LNCAP (cell line): Measurements from ENCODE around the gene VTI1B.

Experiments used
- TF ChIP-seq, protein P1 (sequence below): fragments of 450-650 bp; IDR thresholded peaks from 2 replicates; pipeline ENCODE4 v1.5.1; 2017; ENCODE audit warnings: mild to moderate bottlenecking

The VTI1B gene, protein sequence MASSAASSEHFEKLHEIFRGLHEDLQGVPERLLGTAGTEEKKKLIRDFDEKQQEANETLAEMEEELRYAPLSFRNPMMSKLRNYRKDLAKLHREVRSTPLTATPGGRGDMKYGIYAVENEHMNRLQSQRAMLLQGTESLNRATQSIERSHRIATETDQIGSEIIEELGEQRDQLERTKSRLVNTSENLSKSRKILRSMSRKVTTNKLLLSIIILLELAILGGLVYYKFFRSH

GRCh38 chr14:67674480-67675218, at the start of gene VTI1B:
Gene VTI1B, minus strand, starts transcription at chr14:67674632. Its CDS starts 143 bp downstream, at chr14:67674489.
- TF ChIP-seq, protein P1, sequence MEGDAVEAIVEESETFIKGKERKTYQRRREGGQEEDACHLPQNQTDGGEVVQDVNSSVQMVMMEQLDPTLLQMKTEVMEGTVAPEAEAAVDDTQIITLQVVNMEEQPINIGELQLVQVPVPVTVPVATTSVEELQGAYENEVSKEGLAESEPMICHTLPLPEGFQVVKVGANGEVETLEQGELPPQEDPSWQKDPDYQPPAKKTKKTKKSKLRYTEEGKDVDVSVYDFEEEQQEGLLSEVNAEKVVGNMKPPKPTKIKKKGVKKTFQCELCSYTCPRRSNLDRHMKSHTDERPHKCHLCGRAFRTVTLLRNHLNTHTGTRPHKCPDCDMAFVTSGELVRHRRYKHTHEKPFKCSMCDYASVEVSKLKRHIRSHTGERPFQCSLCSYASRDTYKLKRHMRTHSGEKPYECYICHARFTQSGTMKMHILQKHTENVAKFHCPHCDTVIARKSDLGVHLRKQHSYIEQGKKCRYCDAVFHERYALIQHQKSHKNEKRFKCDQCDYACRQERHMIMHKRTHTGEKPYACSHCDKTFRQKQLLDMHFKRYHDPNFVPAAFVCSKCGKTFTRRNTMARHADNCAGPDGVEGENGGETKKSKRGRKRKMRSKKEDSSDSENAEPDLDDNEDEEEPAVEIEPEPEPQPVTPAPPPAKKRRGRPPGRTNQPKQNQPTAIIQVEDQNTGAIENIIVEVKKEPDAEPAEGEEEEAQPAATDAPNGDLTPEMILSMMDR = peak; percentile 16; the same call in 1 of the 2 replicates

DNA sequence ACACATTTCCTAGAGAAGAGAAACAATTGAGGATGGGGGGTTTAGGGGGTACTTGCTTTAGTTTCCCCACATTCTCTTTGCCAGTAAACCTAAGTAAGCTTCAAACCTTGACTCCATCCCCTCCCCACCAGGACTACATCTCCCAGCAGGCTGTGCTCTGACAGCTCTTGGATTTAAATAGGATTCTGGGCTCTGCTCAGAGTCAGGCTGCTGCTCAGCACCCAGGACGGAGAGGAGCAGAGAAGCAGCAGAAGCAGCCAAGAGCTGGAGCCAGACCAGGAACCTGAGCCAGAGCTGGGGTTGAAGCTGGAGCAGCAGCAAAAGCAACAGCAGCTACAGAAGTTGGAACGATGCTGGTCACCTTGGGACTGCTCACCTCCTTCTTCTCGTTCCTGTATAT, 47.9 kb upstream of the VTI1B start:
- TF ChIP-seq, protein P1 = no peak

- TF ChIP-seq, protein P1 = no peak
Measured at GRCh38 chr14:67721875-67722274, 47.4 kb upstream of the VTI1B start.

GRCh38 chr14:67719866-67720265, 45.4 kb upstream of the VTI1B start:
- TF ChIP-seq, protein P1 = no peak

DNA sequence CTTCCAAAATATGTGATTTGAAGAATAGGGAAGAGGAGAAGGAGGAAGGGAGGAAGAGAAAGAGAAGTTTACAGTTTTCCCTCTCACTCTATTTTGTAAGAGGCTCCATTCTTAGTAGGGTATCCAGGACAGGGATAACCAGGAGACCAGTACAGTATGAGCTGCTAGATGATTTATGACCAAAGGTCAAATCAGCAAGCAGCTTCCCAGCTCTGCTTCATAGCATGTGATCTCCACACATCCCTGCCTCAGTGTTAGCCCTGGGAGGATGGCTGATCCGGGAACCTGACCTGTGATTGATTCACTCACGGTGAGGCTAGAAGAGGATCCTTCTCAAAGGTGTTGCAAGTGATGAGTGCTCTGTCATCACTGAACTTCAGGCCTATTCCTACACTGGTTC, 43.8 kb upstream of the VTI1B start:
- TF ChIP-seq, protein P1 = no peak

DNA sequence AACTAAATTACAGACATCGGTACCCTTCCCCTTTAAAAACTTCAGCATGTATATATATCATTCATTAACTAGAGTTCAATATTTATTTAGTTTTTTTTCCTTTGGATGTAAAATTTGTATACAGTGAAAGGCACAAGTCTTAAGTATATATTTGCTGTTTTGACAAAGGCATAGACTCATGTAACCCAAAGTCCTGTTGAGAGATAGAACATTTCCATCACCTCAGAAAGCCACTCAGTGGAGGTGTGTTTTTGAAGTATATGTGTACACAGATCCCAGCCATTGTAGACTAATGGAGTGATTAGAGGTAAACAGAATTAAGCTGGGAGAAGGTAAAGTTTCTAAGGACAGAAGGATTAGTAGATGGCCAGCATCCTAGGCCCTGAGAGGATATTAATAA, 42.6 kb upstream of the VTI1B start:
- TF ChIP-seq, protein P1 = no peak

DNA sequence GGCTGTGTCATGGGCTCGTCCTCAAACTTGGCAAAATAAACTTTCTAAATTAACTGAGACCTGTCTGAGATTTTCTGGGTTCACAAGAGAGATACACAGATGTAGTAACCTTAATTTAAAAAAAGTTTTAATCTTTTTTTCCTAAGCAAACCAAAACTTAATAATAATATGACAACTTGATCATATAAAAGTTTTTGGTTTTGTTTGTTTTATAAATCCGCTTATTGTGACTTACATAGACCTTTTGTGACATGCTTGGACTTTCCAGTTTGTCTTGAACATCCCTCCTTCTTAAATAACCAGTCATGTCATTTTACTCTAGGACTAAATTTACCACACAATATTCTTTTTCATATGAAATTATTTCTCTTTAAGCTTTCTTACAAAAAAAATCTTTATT, 35.8 kb upstream of the VTI1B start:
- TF ChIP-seq, protein P1 = no peak
